DOHH2 (cell line): ENCODE data around the gene CABP4.

Experiments
- EZH2phosphoT487 ChIP-seq: fragments of 200-600 bp; sonication (generic); IDR thresholded peaks from 2 replicates; pipeline ENCODE4 v1.6.1; 2017; ENCODE audit warnings: borderline replicate concordance, mild to moderate bottlenecking, antibody characterized with exemption, low read length, moderate library complexity, mixed read lengths
- TF ChIP-seq, protein P1 (sequence below): fragments of 200-600 bp; sonication (generic); IDR thresholded peaks from one replicate; pipeline ENCODE4 v1.5.1; 2014; ENCODE audit warnings: antibody characterized with exemption, mild to moderate bottlenecking, low read depth, low read length; ENCODE audit not compliant: poor library complexity, severe bottlenecking

DNA sequence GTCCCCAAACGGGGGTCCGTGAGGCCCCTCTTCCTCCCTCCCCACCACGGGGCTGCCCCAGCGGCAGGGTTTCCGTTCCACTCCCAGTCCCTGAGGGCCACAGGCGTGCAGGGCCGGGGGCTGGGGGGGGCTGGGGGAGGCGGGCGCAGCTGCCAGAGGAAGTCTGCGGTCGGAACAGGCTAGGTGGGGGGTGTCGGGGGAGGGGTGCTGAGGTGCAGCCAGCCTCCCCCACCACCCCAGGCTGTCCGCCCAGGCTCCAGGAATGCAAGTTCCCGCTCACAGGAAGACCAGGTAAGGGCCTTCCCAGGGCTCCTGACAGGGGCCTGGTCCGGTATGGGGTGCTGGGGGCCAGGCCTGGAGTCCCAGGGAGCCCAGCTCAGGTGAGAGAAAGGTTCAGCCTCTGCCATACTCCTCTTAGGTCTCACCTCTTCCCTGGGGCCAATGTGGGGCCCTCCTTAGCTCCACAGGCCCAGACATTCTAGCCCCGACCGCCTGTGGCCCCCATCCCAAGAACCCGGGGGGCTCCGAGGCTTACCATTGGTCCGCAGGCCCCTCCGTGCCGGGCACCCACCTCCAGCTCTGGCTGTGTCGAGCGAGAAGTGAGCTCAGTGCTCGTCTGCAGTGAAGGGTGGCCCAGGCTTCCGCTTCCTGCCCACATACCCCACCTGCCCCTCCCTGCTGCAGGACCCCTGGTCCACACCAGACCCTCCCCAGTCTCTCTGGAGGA is 17.9 kb upstream of the CABP4 start, which contains the start of gene PTPRCAP:
- TF ChIP-seq, protein P1, sequence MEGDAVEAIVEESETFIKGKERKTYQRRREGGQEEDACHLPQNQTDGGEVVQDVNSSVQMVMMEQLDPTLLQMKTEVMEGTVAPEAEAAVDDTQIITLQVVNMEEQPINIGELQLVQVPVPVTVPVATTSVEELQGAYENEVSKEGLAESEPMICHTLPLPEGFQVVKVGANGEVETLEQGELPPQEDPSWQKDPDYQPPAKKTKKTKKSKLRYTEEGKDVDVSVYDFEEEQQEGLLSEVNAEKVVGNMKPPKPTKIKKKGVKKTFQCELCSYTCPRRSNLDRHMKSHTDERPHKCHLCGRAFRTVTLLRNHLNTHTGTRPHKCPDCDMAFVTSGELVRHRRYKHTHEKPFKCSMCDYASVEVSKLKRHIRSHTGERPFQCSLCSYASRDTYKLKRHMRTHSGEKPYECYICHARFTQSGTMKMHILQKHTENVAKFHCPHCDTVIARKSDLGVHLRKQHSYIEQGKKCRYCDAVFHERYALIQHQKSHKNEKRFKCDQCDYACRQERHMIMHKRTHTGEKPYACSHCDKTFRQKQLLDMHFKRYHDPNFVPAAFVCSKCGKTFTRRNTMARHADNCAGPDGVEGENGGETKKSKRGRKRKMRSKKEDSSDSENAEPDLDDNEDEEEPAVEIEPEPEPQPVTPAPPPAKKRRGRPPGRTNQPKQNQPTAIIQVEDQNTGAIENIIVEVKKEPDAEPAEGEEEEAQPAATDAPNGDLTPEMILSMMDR, result no peak
- no peak for TF ChIP-seq EZH2phosphoT487
